ACC112 (cell line): ENCODE measurements around the gene ENO2.

Source experiments
- H2AFZ ChIP-seq: fragments of 200-600 bp; sonication (generic); one replicate; pipeline ENCODE4 v1.6.0; 2017; ENCODE audit warnings: antibody characterized with exemption, low read length; ENCODE audit not compliant: unreplicated experiment
- H3K27ac ChIP-seq: fragments of 200-600 bp; sonication (generic); 2 replicates; pipeline ENCODE4 v1.5.1; 2014; ENCODE audit warnings: low read depth, mild to moderate bottlenecking, antibody characterized with exemption, low read length, moderate library complexity
- H3K27me3 ChIP-seq: fragments of 200-600 bp; sonication (generic); 2 replicates; pipeline ENCODE4 v1.6.1; 2014; ENCODE audit warnings: mild to moderate bottlenecking, antibody characterized with exemption, low read length, moderate library complexity, mixed read lengths; ENCODE audit not compliant: insufficient read depth
- H3K36me3 ChIP-seq: fragments of 200-600 bp; sonication (generic); 2 replicates; pipeline ENCODE4 v1.6.1; 2016; ENCODE audit warnings: mild to moderate bottlenecking, antibody characterized with exemption, low read length, moderate library complexity, mixed read lengths; ENCODE audit not compliant: insufficient read depth
- H3K4me1 ChIP-seq: fragments of 200-600 bp; sonication (generic); one replicate; pipeline ENCODE4 v1.6.1; 2016; ENCODE audit warnings: low read length, mixed read lengths; ENCODE audit not compliant: insufficient read depth, unreplicated experiment, control insufficient read depth
- H3K4me3 ChIP-seq: fragments of 200-600 bp; sonication (generic); 2 replicates; pipeline ENCODE4 v1.5.1; 2014; ENCODE audit warnings: mild to moderate bottlenecking, low read depth, low read length
- H3K79me2 ChIP-seq: fragments of 200-600 bp; sonication (generic); one replicate; pipeline ENCODE4 v1.6.0; 2016; ENCODE audit warnings: low read length; ENCODE audit not compliant: control insufficient read depth, unreplicated experiment, insufficient read depth

Gene ENO2

DNA sequence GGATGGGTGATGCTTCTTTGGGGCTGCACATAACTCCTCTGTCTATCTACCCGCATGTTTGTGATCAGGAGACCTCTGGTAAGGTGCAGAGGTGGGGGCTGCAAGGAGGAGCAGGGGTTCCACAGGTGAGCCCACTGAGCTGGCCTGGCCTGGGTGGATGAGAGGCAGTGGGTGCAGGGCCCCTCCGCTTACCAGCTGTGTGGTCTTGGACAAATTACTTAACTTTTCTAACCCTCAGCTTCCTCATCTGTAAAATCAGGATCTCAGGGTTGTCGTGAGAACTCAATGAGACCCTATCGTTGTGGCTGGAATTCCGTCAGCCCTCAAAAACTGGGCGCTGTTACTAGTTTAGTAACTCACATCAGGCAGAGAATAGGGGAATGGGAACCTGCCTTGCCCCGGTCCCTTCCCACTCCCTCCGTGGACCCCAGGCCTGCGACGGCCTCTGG lies 44.3 kb downstream of the ENO2 start:
- H3K27ac ChIP-seq, result no peak overlapping the region
- H3K36me3 ChIP-seq, result no peaks in the 10 kb centered on the region
- H3K4me1 ChIP-seq, result peaks cover 19% of the 10 kb centered on the region
- H3K4me3 ChIP-seq, result no peak overlapping the region
- no peak overlapping the region for H2AFZ ChIP-seq
- no peaks in the 10 kb centered on the region for H3K79me2 ChIP-seq
- no peaks in the 10 kb centered on the region for H3K27me3 ChIP-seq

DNA sequence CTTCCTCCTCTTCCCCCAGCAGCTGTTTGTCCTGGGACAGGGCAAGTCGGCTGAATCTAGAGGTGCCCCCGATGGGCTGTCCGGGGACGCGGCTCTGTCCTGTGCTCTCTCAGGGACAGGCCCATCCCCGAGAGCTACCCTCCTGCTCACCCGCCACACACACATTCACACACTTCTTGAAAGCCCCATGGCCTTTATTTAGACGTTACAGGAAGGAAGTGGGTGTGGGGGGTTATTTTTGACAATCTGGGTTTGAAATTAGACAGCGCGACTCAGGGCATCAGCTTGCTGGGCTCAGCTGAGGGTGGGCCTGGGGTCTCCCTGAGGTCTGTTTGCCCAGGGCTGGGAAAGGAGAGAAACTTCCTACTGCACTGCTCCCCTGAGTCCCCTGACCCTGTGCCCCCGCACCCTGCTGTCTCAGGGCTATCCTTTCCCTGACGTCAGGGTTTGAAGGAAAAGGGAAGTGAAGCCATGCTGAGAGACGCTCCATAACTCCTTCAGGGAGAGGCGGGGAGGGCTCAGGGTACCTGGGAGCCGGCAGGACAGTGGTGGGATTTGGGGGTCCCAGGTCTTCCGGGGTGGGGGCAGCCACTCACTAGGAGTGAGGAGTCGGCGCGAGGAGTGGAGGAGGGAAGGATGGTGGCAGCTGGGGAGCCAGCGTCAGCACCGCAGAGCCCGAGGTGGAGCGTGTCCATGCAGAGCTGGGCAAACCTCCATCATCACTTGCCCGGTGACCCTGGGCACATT lies 44.9 kb downstream of the ENO2 start:
- Histone ChIP-seq H3K36me3 (no peaks in the 10 kb centered on the region), H2AFZ (no peak overlapping the region), H3K4me3 (no peak overlapping the region), H3K4me1 (peaks cover 19% of the 10 kb centered on the region), H3K27ac (no peak overlapping the region), H3K27me3 (no peaks in the 10 kb centered on the region), H3K79me2 (no peaks in the 10 kb centered on the region)

DNA sequence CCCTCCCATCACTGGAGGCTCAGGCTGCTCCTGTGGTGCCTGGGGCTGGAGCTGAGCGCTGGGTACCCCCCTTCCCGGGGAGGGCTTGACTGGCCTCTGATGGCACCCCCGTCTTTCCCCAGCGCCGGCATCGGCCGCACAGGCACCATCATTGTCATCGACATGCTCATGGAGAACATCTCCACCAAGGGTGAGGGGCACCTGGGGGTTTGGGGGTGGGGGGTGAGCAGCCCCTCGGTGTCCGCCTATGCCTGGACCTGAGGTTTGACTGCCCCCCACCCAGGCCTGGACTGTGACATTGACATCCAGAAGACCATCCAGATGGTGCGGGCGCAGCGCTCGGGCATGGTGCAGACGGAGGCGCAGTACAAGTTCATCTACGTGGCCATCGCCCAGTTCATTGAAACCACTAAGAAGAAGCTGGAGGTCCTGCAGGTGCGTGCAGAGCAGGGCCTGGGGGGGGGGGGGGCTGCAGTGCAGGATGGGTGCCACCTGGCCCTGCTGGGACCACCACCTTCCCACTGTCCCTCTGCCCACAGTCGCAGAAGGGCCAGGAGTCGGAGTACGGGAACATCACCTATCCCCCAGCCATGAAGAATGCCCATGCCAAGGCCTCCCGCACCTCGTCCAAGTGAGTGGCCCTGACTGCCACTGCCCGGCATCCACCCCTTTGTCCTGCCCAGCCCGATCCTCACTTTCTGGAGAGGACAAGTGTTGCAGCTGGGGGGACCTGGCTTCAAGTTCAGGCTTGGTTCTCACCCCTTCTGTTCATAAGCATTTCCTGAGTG lies 45.6 kb downstream of the ENO2 start:
- Histone ChIP-seq H3K4me1 (peaks cover 19% of the 10 kb centered on the region), H3K79me2 (no peaks in the 10 kb centered on the region), H3K4me3 (no peak overlapping the region), H3K27ac (no peak overlapping the region), H3K27me3 (no peaks in the 10 kb centered on the region), H3K36me3 (no peaks in the 10 kb centered on the region), H2AFZ (no peak overlapping the region)

DNA sequence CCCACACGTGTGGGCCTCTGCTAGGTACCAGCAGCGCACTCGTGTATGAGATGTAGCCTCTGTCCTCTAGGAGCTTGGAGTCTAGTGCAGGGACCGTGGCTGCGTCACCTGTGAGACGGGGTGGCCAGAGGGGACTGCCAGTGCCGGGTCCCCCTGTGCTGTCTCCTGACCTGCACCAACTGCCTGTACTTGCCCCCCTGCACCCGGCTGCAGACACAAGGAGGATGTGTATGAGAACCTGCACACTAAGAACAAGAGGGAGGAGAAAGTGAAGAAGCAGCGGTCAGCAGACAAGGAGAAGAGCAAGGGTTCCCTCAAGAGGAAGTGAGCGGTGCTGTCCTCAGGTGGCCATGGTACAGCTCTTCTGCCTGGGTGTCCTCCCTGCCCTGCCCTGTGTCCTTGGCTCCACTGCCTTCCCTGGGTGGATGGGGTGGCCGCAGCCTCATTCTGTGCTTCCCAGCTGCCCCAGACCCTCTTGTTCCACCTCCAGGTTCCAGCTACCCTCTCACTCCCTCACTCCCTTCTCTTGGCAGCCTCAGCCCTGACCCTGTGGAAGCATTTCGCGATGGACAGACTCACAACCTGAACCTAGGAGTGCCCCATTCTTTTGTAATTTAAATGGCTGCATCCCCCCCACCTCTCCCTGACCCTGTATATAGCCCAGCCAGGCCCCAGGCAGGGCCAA lies 46.4 kb downstream of the ENO2 start:
- Histone ChIP-seq H3K27me3 (no peaks in the 10 kb centered on the region), H3K4me1 (peaks cover 19% of the 10 kb centered on the region), H2AFZ (peak overlapping the region; percentile 51), H3K36me3 (no peaks in the 10 kb centered on the region), H3K4me3 (peak overlapping the region; percentile 60), H3K27ac (peak overlapping the region; percentile 87), H3K79me2 (no peaks in the 10 kb centered on the region)

DNA sequence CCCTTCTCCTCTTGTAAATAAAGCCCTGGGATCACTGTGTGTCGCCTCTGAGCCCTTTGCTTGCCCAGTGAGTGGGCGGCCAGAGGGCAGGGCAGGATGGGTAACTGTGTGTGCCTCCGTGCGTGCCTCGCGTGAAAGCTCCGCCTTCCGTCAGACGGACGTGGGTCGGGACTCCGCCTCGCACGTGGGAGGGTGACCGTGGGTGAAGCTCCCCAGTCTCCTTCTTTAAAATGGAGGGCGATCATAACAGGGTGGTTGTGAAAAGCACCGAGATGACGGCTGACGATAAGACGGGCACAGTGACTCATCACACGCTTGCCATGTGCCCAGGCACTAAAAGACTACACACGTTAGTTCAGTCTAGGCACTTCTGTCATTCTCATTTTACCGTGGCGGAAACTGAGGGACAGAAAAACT lies 46.9 kb downstream of the ENO2 start:
- peak overlapping the region; percentile 87 for H3K27ac ChIP-seq
- no peaks in the 10 kb centered on the region for H3K27me3 ChIP-seq
- H3K79me2 ChIP-seq, result no peaks in the 10 kb centered on the region
- peaks cover 2% of the 10 kb centered on the region; the same call in 1 of the 2 replicates for H3K36me3 ChIP-seq
- H3K4me3 ChIP-seq, result peak overlapping the region; percentile 60
- H2AFZ ChIP-seq, result peak overlapping the region; percentile 51
- H3K4me1 ChIP-seq, result peaks cover 19% of the 10 kb centered on the region

DNA sequence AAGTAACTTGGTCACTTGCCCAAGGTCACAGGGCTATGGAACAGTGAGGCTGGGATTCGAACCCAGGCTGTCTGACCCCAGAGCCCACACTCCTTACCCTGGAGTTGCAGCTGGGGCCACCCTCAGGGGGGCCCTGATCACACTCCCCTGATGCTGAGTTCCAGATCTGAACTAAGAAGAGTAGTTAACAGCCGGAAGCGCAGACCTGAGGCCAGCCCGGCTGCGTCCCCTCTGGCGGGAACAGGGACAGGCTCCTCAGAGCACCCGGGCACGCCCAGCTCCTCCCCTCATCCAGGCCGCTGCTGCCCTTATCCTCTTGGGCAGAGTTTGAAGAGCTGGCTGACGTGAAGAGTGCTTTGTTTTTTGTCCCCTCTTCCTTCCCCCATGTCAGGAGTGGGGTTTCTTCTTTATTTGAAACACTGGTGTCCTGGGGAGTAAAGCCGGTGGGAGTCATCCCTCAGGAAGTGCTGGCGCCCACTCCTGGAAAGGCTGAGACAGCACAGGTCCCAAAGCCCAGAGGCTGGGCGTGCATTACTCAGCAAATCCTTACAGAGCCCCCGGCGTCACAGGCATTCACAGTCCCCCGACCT lies 47.4 kb downstream of the ENO2 start:
- H3K36me3 ChIP-seq, result peaks cover 4% of the 10 kb centered on the region; the same call in 1 of the 2 replicates
- peak overlapping the region; percentile 60 for H3K4me3 ChIP-seq
- H2AFZ ChIP-seq, result peak overlapping the region; percentile 51
- H3K79me2 ChIP-seq, result no peaks in the 10 kb centered on the region
- H3K27me3 ChIP-seq, result no peaks in the 10 kb centered on the region
- H3K27ac ChIP-seq, result peak overlapping the region; percentile 87
- peaks cover 19% of the 10 kb centered on the region for H3K4me1 ChIP-seq

DNA sequence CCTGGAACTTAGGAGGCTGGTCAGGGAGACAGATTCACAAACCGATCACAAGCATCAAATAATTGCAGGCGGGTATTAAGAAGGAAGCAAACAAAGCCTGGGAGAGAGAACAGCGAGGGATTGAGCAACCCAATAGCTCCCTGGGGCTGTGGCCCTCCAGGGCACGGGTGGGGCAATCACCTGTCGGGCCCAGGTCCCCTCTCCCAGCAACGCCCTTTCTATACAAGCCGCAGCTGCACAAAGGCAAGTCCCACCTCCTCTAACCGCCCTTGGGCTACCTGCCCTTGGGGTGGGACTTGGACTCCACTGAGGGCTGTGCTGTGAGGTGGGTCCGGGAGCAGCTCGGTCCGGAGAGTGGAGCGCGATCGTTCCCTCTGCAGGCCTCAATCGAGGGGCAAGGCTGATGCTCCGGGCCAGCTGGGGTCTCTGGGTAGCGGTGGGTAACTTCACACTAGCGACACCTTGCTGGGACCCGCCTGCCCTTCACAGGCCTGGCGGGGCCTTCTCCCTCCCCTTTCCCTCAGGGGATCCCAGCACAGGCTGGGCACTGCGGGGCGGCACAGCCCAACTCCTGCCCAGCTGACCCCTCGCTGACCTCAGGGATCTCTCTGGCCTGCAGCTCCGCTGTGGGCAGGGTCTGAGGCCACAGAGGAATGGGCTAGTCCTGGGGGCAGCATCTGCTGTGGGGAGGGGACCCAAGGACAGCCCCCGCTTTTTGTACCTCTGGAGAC lies 48.1 kb downstream of the ENO2 start:
- no peaks in the 10 kb centered on the region for H3K27me3 ChIP-seq
- peak overlapping the region; percentile 51 for H2AFZ ChIP-seq
- H3K4me3 ChIP-seq, result peak overlapping the region; percentile 60; the same call in 1 of the 2 replicates
- H3K79me2 ChIP-seq, result peaks cover under 1% of the 10 kb centered on the region
- peaks cover 4% of the 10 kb centered on the region; the same call in 1 of the 2 replicates for H3K36me3 ChIP-seq
- peaks cover 19% of the 10 kb centered on the region for H3K4me1 ChIP-seq
- H3K27ac ChIP-seq, result peak overlapping the region; percentile 87

DNA sequence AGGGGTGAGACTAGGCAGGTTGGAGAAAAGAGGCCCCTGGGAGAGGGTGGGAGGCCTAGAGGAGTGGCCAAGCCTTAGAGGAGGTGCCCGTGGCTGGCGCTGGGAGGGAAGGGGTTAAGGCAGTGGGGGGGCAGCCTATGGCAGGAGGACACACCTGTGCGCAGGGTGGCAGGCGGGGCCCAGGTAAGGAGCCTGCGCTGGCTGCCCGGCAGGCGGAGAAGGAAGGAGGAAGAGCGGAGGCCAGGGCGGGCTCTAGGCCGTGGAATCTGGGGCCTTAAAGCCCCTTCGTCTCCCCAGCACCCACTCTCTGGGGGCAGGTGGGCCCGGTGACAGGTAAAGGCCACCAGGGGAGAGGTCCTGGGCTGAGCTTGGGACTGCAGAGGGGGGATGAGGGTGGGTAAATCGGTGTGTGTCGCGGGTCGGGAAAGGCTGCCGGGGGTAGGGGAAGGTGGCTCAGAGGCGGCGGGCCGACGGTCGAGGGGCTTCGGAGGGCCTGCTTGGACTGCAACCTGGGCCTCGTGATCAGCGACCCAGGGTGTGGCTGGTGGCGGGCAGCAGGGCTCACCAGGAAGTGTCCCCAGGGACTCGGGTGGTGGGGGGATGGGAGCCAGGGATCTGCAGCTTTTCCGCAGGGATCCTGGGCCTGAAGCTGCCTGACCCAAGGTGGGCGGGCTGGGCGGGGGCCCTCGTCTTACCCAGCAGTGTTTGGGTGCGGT lies 48.8 kb downstream of the ENO2 start:
- H3K27ac ChIP-seq, result no peak overlapping the region
- no peak overlapping the region for H2AFZ ChIP-seq
- peaks cover 7% of the 10 kb centered on the region for H3K79me2 ChIP-seq
- H3K36me3 ChIP-seq, result peaks cover 4% of the 10 kb centered on the region; the same call in 1 of the 2 replicates
- H3K4me3 ChIP-seq, result no peak overlapping the region
- no peaks in the 10 kb centered on the region for H3K27me3 ChIP-seq
- peaks cover 19% of the 10 kb centered on the region for H3K4me1 ChIP-seq

DNA sequence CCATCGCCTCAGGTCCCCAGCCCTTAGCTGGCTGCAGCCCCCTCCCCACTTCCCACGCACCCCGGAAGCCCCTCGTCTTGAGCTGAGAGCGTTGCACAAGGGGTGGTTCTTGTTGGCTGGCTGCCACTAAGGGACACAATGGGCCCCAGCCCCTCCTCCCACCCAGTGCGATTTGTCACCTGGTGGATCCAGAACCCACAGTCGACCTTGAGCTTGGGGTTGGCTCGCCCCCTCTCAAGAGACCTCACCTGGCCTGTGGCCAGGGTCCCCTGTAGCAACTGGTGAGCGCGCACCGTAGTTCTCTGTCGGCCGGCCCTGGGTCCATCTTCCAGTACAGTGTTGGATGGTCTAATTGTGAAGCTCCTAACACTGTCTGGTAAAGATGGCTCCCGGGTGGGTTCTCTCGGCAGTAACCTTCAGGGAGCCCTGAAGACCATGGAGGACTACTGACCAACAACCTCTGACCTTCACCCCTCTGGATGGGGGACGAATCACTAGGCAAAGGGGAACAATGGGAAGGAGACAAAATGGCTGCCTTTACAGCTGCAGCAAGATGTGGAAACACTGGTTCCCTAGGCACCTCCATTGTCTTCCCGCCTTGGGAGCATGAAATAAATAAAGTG lies 49.5 kb downstream of the ENO2 start:
- Histone ChIP-seq H2AFZ (no peak overlapping the region), H3K4me1 (peaks cover 22% of the 10 kb centered on the region), H3K4me3 (no peak overlapping the region), H3K27me3 (no peaks in the 10 kb centered on the region), H3K27ac (no peak overlapping the region), H3K79me2 (peaks cover 14% of the 10 kb centered on the region), H3K36me3 (peaks cover 8% of the 10 kb centered on the region; the same call in 1 of the 2 replicates)
